GM12892 (cell line): Measurements from ENCODE around the gene FLT3.

Source experiments
- DNase-seq: peaks from one replicate; pipeline ENCODE4 v3.0.0; 2011; ENCODE audit not compliant: insufficient read length
- FAIRE-seq: peaks from 2 replicates; lab custom pipeline; 2011; peaks lifted over from hg19 to GRCh38; lab: Jason Lieb, UNC
- POLR2A ChIP-seq: IDR thresholded peaks from 2 replicates; pipeline ENCODE4 v1.6.1; 2011; ENCODE audit warnings: low read depth, low read length, control low read depth
- POLR2AphosphoS5 ChIP-seq: IDR thresholded peaks from 2 replicates; pipeline ENCODE4 v1.6.1; 2011; ENCODE audit warnings: low read depth, low read length, control low read depth
- TAF1 ChIP-seq: IDR thresholded peaks from 2 replicates; pipeline ENCODE4 v1.6.1; 2011; ENCODE audit warnings: low read depth, mild to moderate bottlenecking, control low read depth, low read length, borderline replicate concordance

Gene FLT3

GRCh38 chr13:27982361-27982760 is 118.0 kb downstream of the FLT3 start:
- DNase-seq (no peak), FAIRE-seq (no peak)
- TF ChIP-seq POLR2A (no peak), TAF1 (no peak), POLR2AphosphoS5 (no peak)

GRCh38 chr13:27981006-27981708 is 119.2 kb downstream of the FLT3 start:
- DNase-seq (no peak), FAIRE-seq (no peak)
- no peak for TF ChIP-seq POLR2AphosphoS5
- TF ChIP-seq TAF1 = no peak
- no peak for TF ChIP-seq POLR2A

- no peak for FAIRE-seq
- DNase-seq = no peak
- TF ChIP-seq POLR2AphosphoS5 = no peak
- TF ChIP-seq POLR2A = no peak
- no peak for TF ChIP-seq TAF1
Observed at GRCh38 chr13:27980280-27980998, 119.9 kb downstream of the FLT3 start.

- FAIRE-seq = no peak
- TF ChIP-seq POLR2A = no peak
- TF ChIP-seq POLR2AphosphoS5 = no peak
- no peak for TF ChIP-seq TAF1
- no peak for DNase-seq
Observed at GRCh38 chr13:27979765-27980279, 120.6 kb downstream of the FLT3 start.

GRCh38 chr13:27979001-27979643 is 121.3 kb downstream of the FLT3 start:
- TF ChIP-seq POLR2A = no peak
- no peak for TF ChIP-seq POLR2AphosphoS5
- no peak for TF ChIP-seq TAF1
- FAIRE-seq = no peak
- DNase-seq = no peak

GRCh38 chr13:27978301-27978968 is 121.9 kb downstream of the FLT3 start:
- DNase-seq (no peak), FAIRE-seq (no peak)
- TF ChIP-seq TAF1 (no peak), POLR2A (no peak), POLR2AphosphoS5 (no peak)

- TF ChIP-seq POLR2A (no peak), TAF1 (no peak), POLR2AphosphoS5 (no peak)
- no peak for DNase-seq
- no peak for FAIRE-seq
Observed at GRCh38 chr13:27977476-27978300, 122.7 kb downstream of the FLT3 start.

GRCh38 chr13:27976362-27977091 is 123.8 kb downstream of the FLT3 start:
- no peak for FAIRE-seq
- no peak for DNase-seq
- TF ChIP-seq TAF1 (no peak), POLR2A (no peak), POLR2AphosphoS5 (no peak)

- DNase-seq = no peak
- TF ChIP-seq POLR2AphosphoS5 (no peak), TAF1 (no peak), POLR2A (no peak)
- no peak for FAIRE-seq
Observed at GRCh38 chr13:27975564-27976361, 124.6 kb downstream of the FLT3 start.
